ENCODE data around the gene TMEM11. TPM values are rescaled to one million over a fixed set of nuclear protein-coding genes. Genes with fewer than 3 reads are reported as not detected.

Gene TMEM11
- total and polyA plus RNA-seq, 4 donors = 9.3 to 20.8 (median 11.6) TPM

DNA sequence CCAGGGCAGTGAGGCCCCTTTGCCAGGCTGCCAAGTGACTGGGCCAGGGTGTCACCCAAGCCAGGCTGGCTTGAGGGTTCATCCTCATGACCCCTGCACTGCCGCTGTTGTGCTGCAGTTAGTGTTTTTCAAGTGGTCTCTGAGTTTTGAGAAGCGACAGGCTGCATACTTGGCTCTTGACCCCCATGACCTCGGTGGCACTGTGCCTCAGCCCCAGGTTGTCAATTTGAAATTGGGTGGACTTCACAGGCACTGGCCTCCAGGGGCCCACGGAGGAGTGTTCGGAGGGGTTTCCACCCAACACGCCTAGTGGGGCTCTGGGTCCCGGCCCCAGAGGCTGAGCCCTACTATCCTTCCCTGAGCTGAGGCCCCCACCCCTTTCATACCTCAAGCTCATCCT lies 44.5 kb downstream of the TMEM11 start (continued):
- TF ChIP-seq, protein P1, sequence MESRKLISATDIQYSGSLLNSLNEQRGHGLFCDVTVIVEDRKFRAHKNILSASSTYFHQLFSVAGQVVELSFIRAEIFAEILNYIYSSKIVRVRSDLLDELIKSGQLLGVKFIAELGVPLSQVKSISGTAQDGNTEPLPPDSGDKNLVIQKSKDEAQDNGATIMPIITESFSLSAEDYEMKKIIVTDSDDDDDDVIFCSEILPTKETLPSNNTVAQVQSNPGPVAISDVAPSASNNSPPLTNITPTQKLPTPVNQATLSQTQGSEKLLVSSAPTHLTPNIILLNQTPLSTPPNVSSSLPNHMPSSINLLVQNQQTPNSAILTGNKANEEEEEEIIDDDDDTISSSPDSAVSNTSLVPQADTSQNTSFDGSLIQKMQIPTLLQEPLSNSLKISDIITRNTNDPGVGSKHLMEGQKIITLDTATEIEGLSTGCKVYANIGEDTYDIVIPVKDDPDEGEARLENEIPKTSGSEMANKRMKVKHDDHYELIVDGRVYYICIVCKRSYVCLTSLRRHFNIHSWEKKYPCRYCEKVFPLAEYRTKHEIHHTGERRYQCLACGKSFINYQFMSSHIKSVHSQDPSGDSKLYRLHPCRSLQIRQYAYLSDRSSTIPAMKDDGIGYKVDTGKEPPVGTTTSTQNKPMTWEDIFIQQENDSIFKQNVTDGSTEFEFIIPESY (IDR thresholded peaks at IDR 0.05) = no peak
- TF ChIP-seq, protein P2, sequence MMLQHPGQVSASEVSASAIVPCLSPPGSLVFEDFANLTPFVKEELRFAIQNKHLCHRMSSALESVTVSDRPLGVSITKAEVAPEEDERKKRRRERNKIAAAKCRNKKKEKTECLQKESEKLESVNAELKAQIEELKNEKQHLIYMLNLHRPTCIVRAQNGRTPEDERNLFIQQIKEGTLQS (IDR thresholded peaks at IDR 0.05) = no peak

DNA sequence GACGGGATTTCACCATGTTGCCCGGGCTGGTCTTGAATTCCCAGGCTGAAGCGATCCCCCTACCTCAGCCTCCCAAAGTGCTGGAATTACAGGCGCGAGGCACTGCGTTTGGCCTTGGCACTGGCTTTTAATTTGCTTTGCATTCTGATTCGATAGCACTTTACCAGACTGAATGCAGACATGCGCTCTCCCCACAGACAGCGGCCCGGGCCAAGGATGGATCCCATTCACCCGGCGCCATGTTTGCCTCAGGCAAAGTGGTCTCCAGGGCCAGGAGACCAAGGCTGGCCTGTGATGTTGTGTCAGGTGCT lies 45.5 kb downstream of the TMEM11 start:
- H3K4me3 ChIP-seq (ENCODE audit: low read depth in 1 of 3, low read length in 3 of 3) = no peak overlapping the region
- DNase-seq (ENCODE audit: low spot score) = no peak
- peaks cover 0 to 8% (median 2%) of the 10 kb centered on the region in 4 donors for H3K36me3 ChIP-seq (ENCODE audit: control insufficient read depth in 4 of 4, insufficient read depth in 3 of 4, low read depth in 1 of 4, low read length in 3 of 4)
- H3K27ac ChIP-seq (ENCODE audit: low read depth in 1 of 2, low read length in 2 of 2) = no peak overlapping the region
- 98% methylated on average over 12 of the region's 12 CpGs for WGBS
- H3K9ac ChIP-seq (ENCODE audit: low read depth in 1 of 2, low read length in 2 of 2) = no peak overlapping the region
- H3K9me3 ChIP-seq (ENCODE audit: control insufficient read depth in 4 of 4, low read length in 3 of 4) = no peaks in the 10 kb centered on the region
- TF ChIP-seq, protein P1 (IDR thresholded peaks at IDR 0.05) = no peak
- TF ChIP-seq, protein P2 (IDR thresholded peaks at IDR 0.05) = no peak
- TF ChIP-seq FOXA1 (IDR thresholded peaks at IDR 0.05) = no peak
- no peak for TF ChIP-seq RAD21 (IDR thresholded peaks at IDR 0.05)
- TF ChIP-seq, protein P3, sequence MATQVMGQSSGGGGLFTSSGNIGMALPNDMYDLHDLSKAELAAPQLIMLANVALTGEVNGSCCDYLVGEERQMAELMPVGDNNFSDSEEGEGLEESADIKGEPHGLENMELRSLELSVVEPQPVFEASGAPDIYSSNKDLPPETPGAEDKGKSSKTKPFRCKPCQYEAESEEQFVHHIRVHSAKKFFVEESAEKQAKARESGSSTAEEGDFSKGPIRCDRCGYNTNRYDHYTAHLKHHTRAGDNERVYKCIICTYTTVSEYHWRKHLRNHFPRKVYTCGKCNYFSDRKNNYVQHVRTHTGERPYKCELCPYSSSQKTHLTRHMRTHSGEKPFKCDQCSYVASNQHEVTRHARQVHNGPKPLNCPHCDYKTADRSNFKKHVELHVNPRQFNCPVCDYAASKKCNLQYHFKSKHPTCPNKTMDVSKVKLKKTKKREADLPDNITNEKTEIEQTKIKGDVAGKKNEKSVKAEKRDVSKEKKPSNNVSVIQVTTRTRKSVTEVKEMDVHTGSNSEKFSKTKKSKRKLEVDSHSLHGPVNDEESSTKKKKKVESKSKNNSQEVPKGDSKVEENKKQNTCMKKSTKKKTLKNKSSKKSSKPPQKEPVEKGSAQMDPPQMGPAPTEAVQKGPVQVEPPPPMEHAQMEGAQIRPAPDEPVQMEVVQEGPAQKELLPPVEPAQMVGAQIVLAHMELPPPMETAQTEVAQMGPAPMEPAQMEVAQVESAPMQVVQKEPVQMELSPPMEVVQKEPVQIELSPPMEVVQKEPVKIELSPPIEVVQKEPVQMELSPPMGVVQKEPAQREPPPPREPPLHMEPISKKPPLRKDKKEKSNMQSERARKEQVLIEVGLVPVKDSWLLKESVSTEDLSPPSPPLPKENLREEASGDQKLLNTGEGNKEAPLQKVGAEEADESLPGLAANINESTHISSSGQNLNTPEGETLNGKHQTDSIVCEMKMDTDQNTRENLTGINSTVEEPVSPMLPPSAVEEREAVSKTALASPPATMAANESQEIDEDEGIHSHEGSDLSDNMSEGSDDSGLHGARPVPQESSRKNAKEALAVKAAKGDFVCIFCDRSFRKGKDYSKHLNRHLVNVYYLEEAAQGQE (IDR thresholded peaks at IDR 0.05) = no peak
- no peaks in the 10 kb centered on the region for H3K27me3 ChIP-seq (ENCODE audit: control insufficient read depth in 4 of 4, insufficient read depth in 4 of 4, low read length in 3 of 4)
- H3K4me1 ChIP-seq (ENCODE audit: control insufficient read depth in 4 of 4, insufficient read depth in 4 of 4, low read length in 3 of 4) = peaks cover 0 to 9% (median 4%) of the 10 kb centered on the region in 4 donors

DNA sequence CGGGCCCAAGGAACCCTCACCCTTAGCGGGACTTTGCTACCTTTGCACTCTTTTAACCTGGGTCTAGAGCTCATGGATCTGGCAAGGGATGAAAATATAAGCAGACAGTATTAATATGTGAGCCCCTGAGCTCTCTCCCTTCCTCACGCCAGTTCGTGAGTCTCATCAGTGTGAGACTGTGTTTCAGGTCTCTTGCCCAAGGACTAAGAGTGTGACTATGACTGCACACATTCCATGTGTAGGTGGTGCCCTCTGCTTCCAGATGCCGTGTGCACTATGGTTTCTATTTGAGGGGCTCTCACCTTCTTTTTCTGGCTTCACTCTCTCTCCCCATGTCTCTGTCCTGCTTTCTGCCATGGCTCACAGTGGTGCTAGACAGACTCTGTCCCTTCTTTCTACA lies 46.7 kb downstream of the TMEM11 start:
- Histone ChIP-seq H3K27me3 (ENCODE audit: control insufficient read depth in 4 of 4, insufficient read depth in 4 of 4, low read length in 3 of 4) (no peaks in the 10 kb centered on the region), H3K36me3 (ENCODE audit: control insufficient read depth in 4 of 4, insufficient read depth in 3 of 4, low read depth in 1 of 4, low read length in 3 of 4) (no peaks in the 10 kb centered on the region), H3K27ac (ENCODE audit: low read depth in 1 of 2, low read length in 2 of 2) (no peak overlapping the region), H3K4me3 (ENCODE audit: low read depth in 1 of 3, low read length in 3 of 3) (no peak overlapping the region), H3K9me3 (ENCODE audit: control insufficient read depth in 4 of 4, low read length in 3 of 4) (no peaks in the 10 kb centered on the region), H3K4me1 (ENCODE audit: control insufficient read depth in 4 of 4, insufficient read depth in 4 of 4, low read length in 3 of 4) (peaks cover 3 to 14% (median 7%) of the 10 kb centered on the region in 4 donors), H3K9ac (ENCODE audit: low read depth in 1 of 2, low read length in 2 of 2) (no peak overlapping the region)
- 92% methylated on average over 5 of the region's 5 CpGs for WGBS
- no peak for DNase-seq (ENCODE audit: low spot score)
- TF ChIP-seq FOXA1 (IDR thresholded peaks at IDR 0.05) (no peak), JUND (IDR thresholded peaks at IDR 0.05) (no peak), HNF4A (conservative IDR thresholded peaks at IDR 0.05) (no peak), EGR1 (IDR thresholded peaks at IDR 0.05; ENCODE audit: low read depth in 2 of 2) (no peak), RAD21 (IDR thresholded peaks at IDR 0.05) (no peak), RXRA (IDR thresholded peaks at IDR 0.05) (no peak), SP1 (IDR thresholded peaks at IDR 0.05) (no peak), YY1 (IDR thresholded peaks at IDR 0.05) (no peak), NR2F2 (IDR thresholded peaks at IDR 0.05) (no peak), HNF4G (IDR thresholded peaks at IDR 0.05) (no peak), FOXA2 (IDR thresholded peaks at IDR 0.05) (no peak)
- TF ChIP-seq, protein P4, sequence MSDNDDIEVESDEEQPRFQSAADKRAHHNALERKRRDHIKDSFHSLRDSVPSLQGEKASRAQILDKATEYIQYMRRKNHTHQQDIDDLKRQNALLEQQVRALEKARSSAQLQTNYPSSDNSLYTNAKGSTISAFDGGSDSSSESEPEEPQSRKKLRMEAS (IDR thresholded peaks at IDR 0.05) = no peak
- TF ChIP-seq, protein P5, sequence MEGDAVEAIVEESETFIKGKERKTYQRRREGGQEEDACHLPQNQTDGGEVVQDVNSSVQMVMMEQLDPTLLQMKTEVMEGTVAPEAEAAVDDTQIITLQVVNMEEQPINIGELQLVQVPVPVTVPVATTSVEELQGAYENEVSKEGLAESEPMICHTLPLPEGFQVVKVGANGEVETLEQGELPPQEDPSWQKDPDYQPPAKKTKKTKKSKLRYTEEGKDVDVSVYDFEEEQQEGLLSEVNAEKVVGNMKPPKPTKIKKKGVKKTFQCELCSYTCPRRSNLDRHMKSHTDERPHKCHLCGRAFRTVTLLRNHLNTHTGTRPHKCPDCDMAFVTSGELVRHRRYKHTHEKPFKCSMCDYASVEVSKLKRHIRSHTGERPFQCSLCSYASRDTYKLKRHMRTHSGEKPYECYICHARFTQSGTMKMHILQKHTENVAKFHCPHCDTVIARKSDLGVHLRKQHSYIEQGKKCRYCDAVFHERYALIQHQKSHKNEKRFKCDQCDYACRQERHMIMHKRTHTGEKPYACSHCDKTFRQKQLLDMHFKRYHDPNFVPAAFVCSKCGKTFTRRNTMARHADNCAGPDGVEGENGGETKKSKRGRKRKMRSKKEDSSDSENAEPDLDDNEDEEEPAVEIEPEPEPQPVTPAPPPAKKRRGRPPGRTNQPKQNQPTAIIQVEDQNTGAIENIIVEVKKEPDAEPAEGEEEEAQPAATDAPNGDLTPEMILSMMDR (IDR thresholded peaks at IDR 0.05; ENCODE audit: low read depth, low read length, missing input control) = no peak
- TF ChIP-seq, protein P3 (IDR thresholded peaks at IDR 0.05) = no peak

All from liver (tissue), 9 donors.